GM12892 (cell line): Measurements from ENCODE around the gene IFI35.

ENCODE experiments used
- POLR2A ChIP-seq: IDR thresholded peaks from 2 replicates; pipeline ENCODE4 v1.6.1; 2011; ENCODE audit warnings: low read depth, low read length, control low read depth
- POLR2AphosphoS5 ChIP-seq: IDR thresholded peaks from 2 replicates; pipeline ENCODE4 v1.6.1; 2011; ENCODE audit warnings: low read depth, low read length, control low read depth

GRCh38 chr17:42975265-42975664 lies 31.3 kb upstream of the IFI35 start:
- TF ChIP-seq POLR2A (no peak), POLR2AphosphoS5 (no peak)
